GM23338 (cell line): ENCODE results near the gene HNRNPA2B1. TPM values are rescaled to one million over a fixed set of nuclear protein-coding genes. Genes with fewer than 3 reads are reported as not detected.

Experiments
- ATAC-seq: fragments of 200-7000 bp; cut with Tn5 transposase; 3 replicates; pipeline ENCODE4 v1.9.1; 2020
- DNase-seq: peaks from one replicate; pipeline ENCODE4 v3.0.0-alpha.2; 2015; ENCODE audit warnings: low spot score
- H2AFZ ChIP-seq: fragments of 200-600 bp; sonication (generic); 2 replicates; pipeline ENCODE4 v1.8.0; 2016; ENCODE audit warnings: antibody characterized with exemption, mild to moderate bottlenecking, moderate library complexity
- H3F3A ChIP-seq: fragments of 200-600 bp; sonication (generic); replicated peaks from 2 replicates; pipeline ENCODE4 v1.8.0; 2017; ENCODE audit warnings: antibody characterized with exemption, mixed run types, low read depth
- H3K27ac ChIP-seq: fragments of 200-600 bp; sonication (generic); 2 replicates; pipeline ENCODE4 v1.6.1; 2016; ENCODE audit warnings: low read depth
- H3K27me3 ChIP-seq: fragments of 200-600 bp; sonication (generic); 2 replicates; pipeline ENCODE4 v1.8.0; 2016; ENCODE audit warnings: mild to moderate bottlenecking, mixed run types, moderate library complexity; ENCODE audit not compliant: insufficient read depth
- H3K36me3 ChIP-seq: fragments of 200-600 bp; sonication (generic); 2 replicates; pipeline ENCODE4 v1.8.0; 2016; ENCODE audit warnings: mild to moderate bottlenecking; ENCODE audit not compliant: insufficient read depth
- H3K4me1 ChIP-seq: fragments of 200-600 bp; sonication (generic); 2 replicates; pipeline ENCODE4 v1.8.0; 2016; ENCODE audit warnings: mild to moderate bottlenecking, moderate library complexity; ENCODE audit not compliant: insufficient read depth
- H3K4me2 ChIP-seq: fragments of 200-600 bp; sonication (generic); 2 replicates; pipeline ENCODE4 v1.7.1; 2017; ENCODE audit warnings: mixed run types
- H3K4me3 ChIP-seq: fragments of 200-600 bp; sonication (generic); 2 replicates; pipeline ENCODE4 v1.6.1; 2016; ENCODE audit warnings: mixed run types
- H3K79me2 ChIP-seq: fragments of 200-600 bp; sonication (generic); replicated peaks from 2 replicates; pipeline ENCODE4 v1.8.0; 2017; ENCODE audit warnings: mild to moderate bottlenecking; ENCODE audit not compliant: insufficient read depth
- H3K9me2 ChIP-seq: fragments of 200-600 bp; sonication (generic); 2 replicates; pipeline ENCODE4 v1.8.0; 2017; ENCODE audit not compliant: insufficient read depth
- H4K20me1 ChIP-seq: fragments of 200-600 bp; sonication (generic); replicated peaks from 2 replicates; pipeline ENCODE4 v1.8.0; 2017; ENCODE audit warnings: mild to moderate bottlenecking; ENCODE audit not compliant: insufficient read depth
- H3K27ac Mint-ChIP-seq: 2 replicates; pipeline ENCODE4 v1.8.0; 2020; ENCODE audit warnings: inconsistent platforms, mild to moderate bottlenecking, moderate library complexity, mixed read lengths
- H3K27me3 Mint-ChIP-seq: 3 replicates; pipeline ENCODE4 v1.8.0; 2022; ENCODE audit warnings: low read depth, mild to moderate bottlenecking, moderate library complexity, mixed read lengths, inconsistent platforms; ENCODE audit not compliant: insufficient read depth, poor library complexity
- H3K36me3 Mint-ChIP-seq: 3 replicates; pipeline ENCODE4 v1.8.0; 2021; ENCODE audit warnings: low read depth, mild to moderate bottlenecking, inconsistent platforms, moderate library complexity, mixed read lengths
- H3K4me1 Mint-ChIP-seq: 3 replicates; pipeline ENCODE4 v1.8.0; 2020; ENCODE audit warnings: mild to moderate bottlenecking, inconsistent platforms, mixed read lengths
- H3K4me3 Mint-ChIP-seq: 3 replicates; pipeline ENCODE4 v1.8.0; 2021; ENCODE audit warnings: moderate library complexity, mild to moderate bottlenecking, inconsistent platforms, mixed read lengths
- H3K9me3 Mint-ChIP-seq: 3 replicates; pipeline ENCODE4 v1.8.0; 2020; ENCODE audit warnings: moderate library complexity, mild to moderate bottlenecking, inconsistent platforms, mixed read lengths
- JUNB ChIP-seq: IDR thresholded peaks from one replicate; pipeline ENCODE4 v1.6.1; 2016; ENCODE audit warnings: antibody characterized with exemption; ENCODE audit not compliant: unreplicated experiment
- REST ChIP-seq: IDR thresholded peaks from one replicate; pipeline ENCODE4 v1.6.1; 2018; ENCODE audit warnings: antibody characterized with exemption; ENCODE audit not compliant: unreplicated experiment
- STAT1 ChIP-seq: IDR thresholded peaks from one replicate; pipeline ENCODE4 v1.6.1; 2016; ENCODE audit warnings: antibody characterized with exemption; ENCODE audit not compliant: unreplicated experiment
- ZNF114 ChIP-seq: fragments of 250-450 bp; sonication (Bioruptor Pico); IDR thresholded peaks from 2 replicates; pipeline ENCODE4 v1.5.0; 2020; ENCODE audit warnings: mild to moderate bottlenecking, moderate library complexity
- ZNF462 ChIP-seq: fragments of 250-450 bp; sonication (Bioruptor Pico); IDR thresholded peaks from 2 replicates; pipeline ENCODE4 v1.5.0; 2020; ENCODE audit warnings: mild to moderate bottlenecking, moderate library complexity
- polyA plus RNA-seq: library from polyadenylated mRNA; unstranded; fragments of >200 nt; fragmentation: Nextera tagmentation; extraction: Ambion mirVana; gene quantifications from 2 replicates; pipeline ENCODE4 v1.2.1, GENCODE V29; 2016
- total RNA-seq: library from RNA; depleted of rRNA; stranded (reverse); fragments of >200 nt; shearing (Covaris generic); gene quantifications from 2 replicates; pipeline ENCODE4 v1.2.3, GENCODE V29; 2014
- TF ChIP-seq, protein P1 (sequence below): IDR thresholded peaks from 2 replicates; pipeline ENCODE4 v1.6.1; 2016; ENCODE audit warnings: antibody characterized with exemption

HNRNPA2B1 gene
- total and polyA plus RNA-seq, 2 experiments from 2014 or later = 602 to 1,577 TPM

GRCh38 chr7:26213807-26214515, 13.4 kb upstream of the HNRNPA2B1 start:
- peaks cover 20% of the 10 kb centered on the region for H3K4me1 ChIP-seq
- no peak for TF ChIP-seq STAT1
- TF ChIP-seq, protein P1, sequence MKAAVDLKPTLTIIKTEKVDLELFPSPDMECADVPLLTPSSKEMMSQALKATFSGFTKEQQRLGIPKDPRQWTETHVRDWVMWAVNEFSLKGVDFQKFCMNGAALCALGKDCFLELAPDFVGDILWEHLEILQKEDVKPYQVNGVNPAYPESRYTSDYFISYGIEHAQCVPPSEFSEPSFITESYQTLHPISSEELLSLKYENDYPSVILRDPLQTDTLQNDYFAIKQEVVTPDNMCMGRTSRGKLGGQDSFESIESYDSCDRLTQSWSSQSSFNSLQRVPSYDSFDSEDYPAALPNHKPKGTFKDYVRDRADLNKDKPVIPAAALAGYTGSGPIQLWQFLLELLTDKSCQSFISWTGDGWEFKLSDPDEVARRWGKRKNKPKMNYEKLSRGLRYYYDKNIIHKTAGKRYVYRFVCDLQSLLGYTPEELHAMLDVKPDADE = no peak
- no peak for TF ChIP-seq JUNB
- TF ChIP-seq ZNF114 = no peak
- TF ChIP-seq REST = no peak
- TF ChIP-seq ZNF462 (CRISPR knock-in tag) = no peak
- peaks cover 54% of the 10 kb centered on the region for H3K36me3 Mint-ChIP-seq
- peaks cover 11% of the 10 kb centered on the region; the same call in 2 of the 3 replicates for H3K4me1 Mint-ChIP-seq
- no peak for DNase-seq
- H3K27me3 Mint-ChIP-seq = peaks cover 10% of the 10 kb centered on the region
- peak overlapping the region; percentile 86 for H3K27ac ChIP-seq
- H3K79me2 ChIP-seq = peaks cover 19% of the 10 kb centered on the region
- H3K4me2 ChIP-seq = no peak overlapping the region
- H4K20me1 ChIP-seq = peaks cover 11% of the 10 kb centered on the region; the same call in 1 of the 2 replicates
- H3K9me3 Mint-ChIP-seq = no peaks in the 10 kb centered on the region
- no peaks in the 10 kb centered on the region for H3K9me2 ChIP-seq
- H3K4me3 ChIP-seq = no peak overlapping the region
- H3K36me3 ChIP-seq = peaks cover 28% of the 10 kb centered on the region
- H2AFZ ChIP-seq = no peak overlapping the region
- peak overlapping the region; percentile 70 for H3K27ac Mint-ChIP-seq
- no peak overlapping the region; the same call in 2 of the 3 replicates for H3K4me3 Mint-ChIP-seq
- peak; percentile 26 for ATAC-seq
- no peaks in the 10 kb centered on the region for H3K27me3 ChIP-seq
- peaks cover 18% of the 10 kb centered on the region for H3F3A ChIP-seq
